Measurements from ENCODE around the gene LSM7.

LSM7 gene

DNA sequence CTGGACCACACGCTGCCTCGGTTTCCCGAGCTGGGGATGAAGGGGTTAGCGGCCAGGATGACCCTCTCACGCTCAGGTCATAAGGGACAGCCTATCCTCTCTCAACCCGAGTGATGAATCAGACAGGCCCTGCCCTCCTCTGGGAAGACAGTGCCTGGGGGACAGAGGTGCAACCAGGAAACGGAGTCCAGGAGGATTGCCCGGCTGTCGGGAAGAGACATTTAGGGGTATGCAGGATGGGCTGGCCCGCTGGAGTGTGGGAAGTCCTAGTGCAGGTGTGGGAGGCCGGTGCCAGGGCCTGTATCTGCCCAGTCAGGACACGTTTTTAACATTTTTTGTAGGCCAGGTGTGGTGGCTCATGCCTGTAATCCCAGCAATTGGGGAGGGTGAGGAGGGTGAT is 8.3 kb downstream of the LSM7 start:
- H3K9me3 ChIP-seq (ENCODE audit: control insufficient read depth, low read length): peaks cover 7% of the 10 kb centered on the region
- H3K27ac ChIP-seq (ENCODE audit: low read depth, low read length, severe bottlenecking): no peak overlapping the region
- 86 to 90% methylated on average over 10 to 12 of the region's 12 CpGs for WGBS, 2 experiments (ENCODE audit: insufficient coverage in 2 of 2)
- H3K4me1 ChIP-seq (ENCODE audit: control insufficient read depth, insufficient read depth, low read length, poor library complexity, severe bottlenecking): peaks cover 9% of the 10 kb centered on the region
- no peak overlapping the region for H3K4me3 ChIP-seq (ENCODE audit: extremely low read depth, insufficient read depth, low read length, poor library complexity, severe bottlenecking)
- peaks cover 30% of the 10 kb centered on the region for H3K36me3 ChIP-seq (ENCODE audit: control insufficient read depth, insufficient read depth, low read length)

DNA sequence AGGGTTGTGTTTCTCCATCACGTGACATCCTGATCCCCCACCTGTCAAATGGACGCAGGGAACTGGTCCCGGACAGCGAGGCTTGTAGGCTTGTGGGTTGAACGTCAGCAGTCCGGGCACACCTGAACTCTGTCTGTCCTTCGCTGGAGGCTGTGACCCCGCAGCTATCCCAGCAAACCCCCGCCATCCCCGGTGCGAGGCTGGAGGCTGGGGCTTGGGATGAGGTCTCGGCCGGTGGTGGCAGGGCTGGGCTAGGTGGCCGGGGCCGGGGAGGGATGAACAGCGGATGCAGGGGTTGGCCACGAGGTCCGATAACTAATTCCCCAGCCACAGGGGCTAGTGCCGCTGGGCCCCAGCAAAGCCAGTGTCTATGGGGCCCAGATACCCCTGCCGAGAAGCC is 8.8 kb downstream of the LSM7 start:
- Histone ChIP-seq H3K4me3 (ENCODE audit: extremely low read depth, insufficient read depth, low read length, poor library complexity, severe bottlenecking) (no peak overlapping the region), H3K36me3 (ENCODE audit: control insufficient read depth, insufficient read depth, low read length) (peaks cover 25% of the 10 kb centered on the region), H3K4me1 (ENCODE audit: control insufficient read depth, insufficient read depth, low read length, poor library complexity, severe bottlenecking) (peaks cover 9% of the 10 kb centered on the region), H3K9me3 (ENCODE audit: control insufficient read depth, low read length) (peaks cover 12% of the 10 kb centered on the region), H3K27ac (ENCODE audit: low read depth, low read length, severe bottlenecking) (no peak overlapping the region)
- WGBS, 2 experiments (ENCODE audit: insufficient coverage in 2 of 2): 94% methylated on average over 18 of the region's 20 CpGs

DNA sequence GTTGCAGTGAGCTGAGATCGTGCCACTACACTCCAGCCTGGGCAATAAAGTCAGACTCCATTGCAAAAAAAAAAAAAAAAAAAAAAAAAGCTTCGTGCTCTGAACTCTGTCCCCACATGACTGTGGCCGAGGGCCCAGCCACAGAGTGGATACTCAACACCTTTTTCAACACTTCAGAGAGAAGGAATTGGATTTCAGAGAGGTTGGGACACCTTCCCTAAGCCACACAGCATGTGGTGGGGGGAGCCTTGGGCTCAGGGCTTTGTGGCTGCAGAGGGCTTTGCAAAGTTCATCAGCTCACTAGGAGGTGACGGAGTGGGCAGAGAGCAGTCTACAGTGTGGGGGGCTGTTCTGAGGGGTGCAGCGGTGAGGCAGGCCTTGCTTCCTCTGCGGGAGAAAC is 9.5 kb downstream of the LSM7 start:
- Histone ChIP-seq H3K9me3 (ENCODE audit: control insufficient read depth, low read length) (peaks cover 13% of the 10 kb centered on the region), H3K27ac (ENCODE audit: low read depth, low read length, severe bottlenecking) (no peak overlapping the region), H3K4me3 (ENCODE audit: extremely low read depth, insufficient read depth, low read length, poor library complexity, severe bottlenecking) (no peak overlapping the region), H3K4me1 (ENCODE audit: control insufficient read depth, insufficient read depth, low read length, poor library complexity, severe bottlenecking) (peaks cover 9% of the 10 kb centered on the region), H3K36me3 (ENCODE audit: control insufficient read depth, insufficient read depth, low read length) (peaks cover 19% of the 10 kb centered on the region)
- WGBS, 2 experiments (ENCODE audit: insufficient coverage in 2 of 2): 95 to 97% methylated on average over 3 to 4 of the region's 6 CpGs

DNA sequence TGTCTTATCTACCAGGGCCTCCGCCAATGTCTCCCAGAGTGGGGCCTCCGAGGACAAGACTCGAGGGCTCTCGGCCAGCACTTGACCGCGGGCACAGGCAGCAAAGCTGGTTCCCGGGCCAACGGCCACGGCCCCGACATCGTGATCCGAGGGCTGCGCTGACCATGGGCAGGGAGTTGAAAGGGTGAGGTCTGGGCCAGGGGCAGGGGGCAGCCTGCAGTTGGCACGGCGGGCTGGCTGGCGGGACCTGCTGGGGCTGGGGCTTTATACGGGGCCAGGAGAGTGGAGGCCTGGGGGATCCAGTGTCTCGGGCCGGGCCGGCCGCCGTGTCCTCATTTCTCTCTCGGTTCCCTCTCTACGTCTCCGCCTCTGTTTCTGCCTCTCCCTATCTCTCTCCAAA is 10.6 kb downstream of the LSM7 start:
- Histone ChIP-seq H3K9me3 (ENCODE audit: control insufficient read depth, low read length) (peaks cover 13% of the 10 kb centered on the region), H3K4me1 (ENCODE audit: control insufficient read depth, insufficient read depth, low read length, poor library complexity, severe bottlenecking) (peaks cover 9% of the 10 kb centered on the region), H3K4me3 (ENCODE audit: extremely low read depth, insufficient read depth, low read length, poor library complexity, severe bottlenecking) (no peak overlapping the region), H3K36me3 (ENCODE audit: control insufficient read depth, insufficient read depth, low read length) (peaks cover 11% of the 10 kb centered on the region), H3K27ac (ENCODE audit: low read depth, low read length, severe bottlenecking) (no peak overlapping the region)
- WGBS, 2 experiments (ENCODE audit: insufficient coverage in 2 of 2): 93 to 97% methylated on average over 22 to 24 of the region's 25 CpGs

DNA sequence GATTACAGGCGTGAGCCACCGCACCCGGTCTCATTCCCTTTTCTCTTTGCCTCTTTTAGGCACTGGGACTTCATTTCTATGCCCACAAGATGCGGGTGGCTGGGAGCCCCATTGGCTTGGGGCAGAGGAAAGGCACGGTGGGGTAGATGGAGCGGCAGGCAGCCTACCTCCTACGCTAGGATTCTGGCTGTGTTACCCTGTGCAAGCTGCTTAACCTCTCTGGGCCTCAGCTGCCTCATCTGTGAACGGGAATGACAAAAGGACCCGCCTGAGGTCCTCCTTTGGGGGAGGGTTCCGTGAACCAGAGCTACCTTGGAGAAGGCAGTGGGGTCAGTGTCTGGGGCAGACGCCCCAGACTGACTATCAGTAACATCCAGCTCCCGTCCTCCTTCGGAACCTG is 11.1 kb downstream of the LSM7 start:
- WGBS, 2 experiments (ENCODE audit: insufficient coverage in 2 of 2): 95 to 97% methylated on average over 9 to 13 of the region's 13 CpGs
- peaks cover 13% of the 10 kb centered on the region for H3K9me3 ChIP-seq (ENCODE audit: control insufficient read depth, low read length)
- H3K36me3 ChIP-seq (ENCODE audit: control insufficient read depth, insufficient read depth, low read length): peaks cover 6% of the 10 kb centered on the region
- H3K4me1 ChIP-seq (ENCODE audit: control insufficient read depth, insufficient read depth, low read length, poor library complexity, severe bottlenecking): peaks cover 9% of the 10 kb centered on the region
- H3K4me3 ChIP-seq (ENCODE audit: extremely low read depth, insufficient read depth, low read length, poor library complexity, severe bottlenecking): no peak overlapping the region
- H3K27ac ChIP-seq (ENCODE audit: low read depth, low read length, severe bottlenecking): no peak overlapping the region

DNA sequence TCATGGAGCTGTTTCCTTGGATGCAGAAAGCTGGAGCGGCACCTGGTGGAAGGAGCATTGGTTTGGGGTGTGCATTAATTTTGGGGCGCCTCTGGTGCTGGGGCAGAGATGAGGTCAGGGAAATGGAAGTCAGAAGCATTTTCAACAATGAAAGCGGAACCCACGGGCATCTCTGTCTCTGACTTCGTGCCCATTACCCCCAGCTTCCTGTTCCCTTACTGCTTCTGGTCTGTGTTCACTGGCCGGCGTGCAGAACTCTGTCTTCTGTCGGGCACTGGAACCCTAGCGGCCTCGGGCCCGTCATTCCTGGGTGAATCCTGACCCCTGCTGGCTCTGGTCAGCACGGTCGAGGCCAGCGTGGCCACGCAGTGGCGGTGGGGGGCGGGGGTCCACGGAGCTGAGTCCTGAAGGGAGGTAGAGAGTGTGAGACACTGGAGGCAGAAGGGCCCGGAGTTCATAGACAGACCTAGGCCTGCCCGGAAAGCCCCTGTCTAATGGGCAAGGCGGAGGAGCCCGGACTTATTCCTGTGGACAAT is 12.5 kb downstream of the LSM7 start:
- Histone ChIP-seq H3K36me3 (ENCODE audit: control insufficient read depth, insufficient read depth, low read length) (peaks cover 2% of the 10 kb centered on the region), H3K4me3 (ENCODE audit: extremely low read depth, insufficient read depth, low read length, poor library complexity, severe bottlenecking) (no peak overlapping the region), H3K4me1 (ENCODE audit: control insufficient read depth, insufficient read depth, low read length, poor library complexity, severe bottlenecking) (peaks cover 9% of the 10 kb centered on the region), H3K9me3 (ENCODE audit: control insufficient read depth, low read length) (peaks cover 13% of the 10 kb centered on the region), H3K27ac (ENCODE audit: low read depth, low read length, severe bottlenecking) (no peak overlapping the region)
- 36 to 37% methylated on average over 19 to 21 of the region's 22 CpGs for WGBS, 2 experiments (ENCODE audit: insufficient coverage in 2 of 2)

DNA sequence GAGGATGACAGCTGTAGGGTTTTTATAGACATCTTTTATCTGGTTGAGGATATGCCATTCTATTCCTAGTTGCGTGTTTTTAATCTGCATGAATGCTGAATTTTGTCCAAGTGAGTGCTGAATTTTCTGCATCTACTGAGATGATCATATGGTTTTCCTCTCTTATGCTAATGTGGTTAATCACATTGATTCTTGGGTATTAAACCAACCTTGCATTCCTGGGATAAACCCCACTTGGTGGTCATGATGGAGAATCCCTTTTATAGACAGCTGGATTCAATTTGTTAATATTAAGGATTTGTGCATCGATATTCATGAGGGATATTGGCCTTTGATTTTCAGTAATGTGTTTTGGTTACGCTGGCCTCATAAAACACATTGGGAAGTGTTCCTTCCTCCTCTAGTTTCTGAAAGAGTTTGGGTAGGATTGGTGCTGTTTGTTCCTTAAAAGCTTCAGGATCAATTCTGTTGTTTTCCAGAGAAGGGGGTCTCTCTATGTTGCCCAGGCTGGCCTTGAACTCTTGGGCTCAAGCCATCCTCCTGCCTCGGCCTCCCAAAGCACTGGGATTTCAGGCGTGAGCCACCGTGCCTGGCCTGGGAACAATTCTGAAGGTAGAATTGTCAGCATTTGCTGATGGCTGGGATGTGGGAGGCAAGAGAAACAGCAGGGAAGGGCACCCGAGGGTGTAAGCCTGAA is 13.1 kb downstream of the LSM7 start:
- Histone ChIP-seq H3K4me1 (ENCODE audit: control insufficient read depth, insufficient read depth, low read length, poor library complexity, severe bottlenecking) (peaks cover 9% of the 10 kb centered on the region), H3K4me3 (ENCODE audit: extremely low read depth, insufficient read depth, low read length, poor library complexity, severe bottlenecking) (no peak overlapping the region), H3K9me3 (ENCODE audit: control insufficient read depth, low read length) (peaks cover 13% of the 10 kb centered on the region), H3K27ac (ENCODE audit: low read depth, low read length, severe bottlenecking) (no peak overlapping the region), H3K36me3 (ENCODE audit: control insufficient read depth, insufficient read depth, low read length) (no peaks in the 10 kb centered on the region)
- WGBS, 2 experiments (ENCODE audit: insufficient coverage in 2 of 2): 88 to 94% methylated on average over 6 to 7 of the region's 7 CpGs

DNA sequence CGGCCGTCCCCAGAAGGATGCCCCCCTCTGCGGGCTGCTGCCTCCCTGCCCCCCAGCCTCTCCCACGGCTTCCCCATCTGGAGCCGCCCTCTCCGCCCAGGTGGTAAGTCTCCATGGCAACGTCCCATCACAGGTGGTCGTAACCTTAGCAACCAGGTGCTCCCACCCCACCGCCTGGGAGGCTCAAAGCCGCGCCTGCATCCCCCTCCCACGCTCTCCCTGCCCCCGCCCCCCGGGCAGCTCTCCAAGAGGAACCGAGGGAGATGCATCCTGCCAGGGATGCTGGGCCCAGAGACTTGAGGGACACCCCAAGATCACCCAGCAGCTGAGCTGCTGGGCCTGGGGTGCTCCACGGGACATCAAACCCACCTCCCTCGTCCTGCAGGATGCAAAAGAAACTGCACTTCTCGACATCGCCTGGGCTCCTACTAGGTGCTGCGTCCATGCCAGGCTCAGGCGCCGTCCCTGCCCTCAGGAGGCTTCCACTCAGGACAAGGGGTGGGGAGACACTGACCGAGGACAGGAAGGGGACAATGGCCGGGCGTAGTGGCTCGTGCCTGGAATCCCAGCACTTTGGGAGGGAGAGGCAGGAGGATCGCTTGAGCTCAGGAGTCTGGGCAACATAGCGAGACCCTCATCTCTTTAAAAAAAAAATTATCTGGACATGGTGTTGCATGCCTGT is 15.4 kb downstream of the LSM7 start:
- H3K4me1 ChIP-seq (ENCODE audit: control insufficient read depth, insufficient read depth, low read length, poor library complexity, severe bottlenecking): peaks cover 5% of the 10 kb centered on the region
- no peak overlapping the region for H3K4me3 ChIP-seq (ENCODE audit: extremely low read depth, insufficient read depth, low read length, poor library complexity, severe bottlenecking)
- H3K9me3 ChIP-seq (ENCODE audit: control insufficient read depth, low read length): peaks cover 13% of the 10 kb centered on the region
- 55 to 66% methylated on average over 19 to 26 of the region's 28 CpGs for WGBS, 2 experiments (ENCODE audit: insufficient coverage in 2 of 2)
- H3K36me3 ChIP-seq (ENCODE audit: control insufficient read depth, insufficient read depth, low read length): no peaks in the 10 kb centered on the region
- no peak overlapping the region for H3K27ac ChIP-seq (ENCODE audit: low read depth, low read length, severe bottlenecking)

DNA sequence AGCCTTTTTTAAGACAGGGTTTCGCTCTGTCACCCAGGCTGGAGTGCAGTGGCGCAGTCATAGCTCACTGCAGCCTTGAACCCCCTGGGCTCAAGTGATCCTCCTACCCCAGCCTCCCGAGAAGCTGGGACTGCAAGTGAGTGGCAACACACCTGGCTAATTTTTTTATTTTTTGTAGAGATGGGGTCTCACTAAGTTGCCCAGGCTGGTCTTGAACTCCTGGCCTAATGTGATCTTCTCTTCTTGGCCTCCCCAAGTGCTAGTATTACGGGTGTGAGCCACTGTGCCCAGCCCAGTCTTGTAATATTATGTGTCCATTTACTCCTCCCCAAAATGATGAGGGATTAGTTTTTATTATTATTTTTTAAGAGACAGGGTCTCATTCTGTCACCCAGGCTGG is 17.3 kb downstream of the LSM7 start:
- no peaks in the 10 kb centered on the region for H3K36me3 ChIP-seq (ENCODE audit: control insufficient read depth, insufficient read depth, low read length)
- H3K4me3 ChIP-seq (ENCODE audit: extremely low read depth, insufficient read depth, low read length, poor library complexity, severe bottlenecking): no peak overlapping the region
- H3K9me3 ChIP-seq (ENCODE audit: control insufficient read depth, low read length): peaks cover 13% of the 10 kb centered on the region
- 93 to 100% methylated on average over 2 to 3 of the region's 4 CpGs for WGBS, 2 experiments (ENCODE audit: insufficient coverage in 2 of 2)
- peaks cover 2% of the 10 kb centered on the region for H3K4me1 ChIP-seq (ENCODE audit: control insufficient read depth, insufficient read depth, low read length, poor library complexity, severe bottlenecking)
- no peak overlapping the region for H3K27ac ChIP-seq (ENCODE audit: low read depth, low read length, severe bottlenecking)

DNA sequence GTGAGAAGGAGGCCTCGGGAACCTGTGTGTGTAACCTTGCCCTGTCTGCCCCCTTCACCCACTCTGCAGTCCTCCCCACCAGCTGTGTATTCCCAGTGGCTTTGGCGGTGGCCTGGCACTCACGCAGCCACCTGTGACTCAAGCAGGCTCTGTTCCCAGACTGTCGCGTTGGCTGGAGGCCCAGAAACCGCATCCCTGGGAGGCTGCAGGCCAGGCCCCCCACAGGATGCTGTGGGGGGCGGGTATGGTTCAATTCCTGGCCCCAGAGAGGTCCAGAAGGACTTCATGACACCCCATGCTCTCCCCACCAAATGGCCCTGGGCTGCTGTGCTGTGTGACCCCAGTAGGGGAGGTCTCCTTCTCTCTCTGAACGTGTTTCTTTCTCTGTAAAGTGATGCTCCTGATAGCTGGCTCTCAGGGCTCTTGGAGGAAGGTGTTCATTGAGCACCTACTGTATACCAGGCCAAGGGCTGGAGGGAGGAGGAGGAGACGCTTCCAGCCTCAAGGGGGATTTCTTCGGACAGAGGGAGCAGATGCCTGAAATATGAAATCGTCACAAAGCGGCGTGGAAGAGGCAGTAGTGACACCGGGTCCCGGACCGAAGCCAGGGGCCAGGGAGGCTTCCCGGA is 18.5 kb downstream of the LSM7 start:
- H3K4me1 ChIP-seq (ENCODE audit: control insufficient read depth, insufficient read depth, low read length, poor library complexity, severe bottlenecking): no peaks in the 10 kb centered on the region
- H3K4me3 ChIP-seq (ENCODE audit: extremely low read depth, insufficient read depth, low read length, poor library complexity, severe bottlenecking): no peak overlapping the region
- H3K36me3 ChIP-seq (ENCODE audit: control insufficient read depth, insufficient read depth, low read length): no peaks in the 10 kb centered on the region
- 80 to 88% methylated on average over 11 to 14 of the region's 17 CpGs for WGBS, 2 experiments (ENCODE audit: insufficient coverage in 2 of 2)
- peaks cover 4% of the 10 kb centered on the region for H3K9me3 ChIP-seq (ENCODE audit: control insufficient read depth, low read length)
- H3K27ac ChIP-seq (ENCODE audit: low read depth, low read length, severe bottlenecking): no peak overlapping the region

All from mesodermal cell (in vitro differentiated cells).